HG03378 (cell line): ENCODE measurements around the gene NPL.

ENCODE experiments used
- ATAC-seq: cut with Tn5 transposase; IDR thresholded peaks from one replicate; pipeline ENCODE4 v1.9.1; 2021; ENCODE audit warnings: mild to moderate bottlenecking, moderate library complexity; ENCODE audit not compliant: unreplicated experiment

Gene NPL

DNA sequence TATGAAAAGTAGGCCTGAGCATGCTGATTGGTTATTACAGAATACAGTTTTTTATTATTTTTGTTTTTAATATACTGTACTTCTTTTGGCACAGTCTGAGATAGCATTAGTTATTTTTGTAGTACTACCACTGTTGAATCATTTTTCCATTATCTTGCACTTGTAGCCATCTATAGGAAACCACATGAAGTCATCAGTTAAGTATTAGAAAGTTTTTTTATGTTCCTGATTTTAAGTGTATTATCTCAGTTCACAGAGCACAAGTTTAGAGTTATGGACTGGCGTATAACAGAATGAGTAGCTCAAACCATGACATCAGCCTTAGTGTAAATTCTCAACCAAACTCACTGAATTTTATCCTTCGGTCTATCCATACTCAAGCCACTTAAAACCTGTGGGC is 72.4 kb downstream of the NPL start:
- no peak for ATAC-seq

DNA sequence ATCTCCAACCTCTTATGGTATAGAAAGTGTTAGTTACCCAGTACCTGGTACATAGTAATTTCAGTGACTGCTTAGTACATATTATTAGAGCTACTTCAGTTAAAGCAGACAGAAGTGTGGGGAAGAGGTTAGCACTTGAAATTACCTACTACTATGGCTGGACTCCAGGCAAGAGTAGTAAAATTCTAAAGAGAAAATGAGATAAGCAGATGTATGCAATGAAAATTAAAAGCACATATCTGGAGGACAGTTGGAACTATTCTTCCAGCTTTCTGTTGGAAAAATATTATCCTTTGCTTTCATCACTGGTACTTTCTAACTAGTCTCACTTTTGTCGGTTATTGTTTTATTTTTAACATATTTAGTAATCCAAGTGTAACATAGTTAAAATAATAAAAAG is 73.3 kb downstream of the NPL start:
- no peak for ATAC-seq

DNA sequence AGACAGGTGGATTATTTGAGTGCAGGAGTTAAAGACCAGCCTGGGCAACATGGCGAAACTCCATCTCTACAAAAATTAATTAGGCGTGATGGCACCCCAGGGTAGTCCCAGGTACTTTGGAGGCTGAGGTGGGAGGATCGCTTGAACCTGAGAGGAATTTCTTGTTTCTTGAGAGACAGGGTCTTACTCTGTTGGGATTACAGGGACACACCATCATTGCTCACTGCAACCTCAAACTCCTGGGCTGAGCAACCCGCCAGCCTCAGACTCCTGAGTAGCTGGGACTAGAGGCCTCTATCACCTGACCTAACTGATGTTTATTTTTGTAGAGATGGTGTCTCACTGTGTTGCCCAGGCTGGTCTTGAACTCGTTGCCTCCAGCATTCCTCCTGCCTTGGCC is 74.4 kb downstream of the NPL start:
- no peak for ATAC-seq

DNA sequence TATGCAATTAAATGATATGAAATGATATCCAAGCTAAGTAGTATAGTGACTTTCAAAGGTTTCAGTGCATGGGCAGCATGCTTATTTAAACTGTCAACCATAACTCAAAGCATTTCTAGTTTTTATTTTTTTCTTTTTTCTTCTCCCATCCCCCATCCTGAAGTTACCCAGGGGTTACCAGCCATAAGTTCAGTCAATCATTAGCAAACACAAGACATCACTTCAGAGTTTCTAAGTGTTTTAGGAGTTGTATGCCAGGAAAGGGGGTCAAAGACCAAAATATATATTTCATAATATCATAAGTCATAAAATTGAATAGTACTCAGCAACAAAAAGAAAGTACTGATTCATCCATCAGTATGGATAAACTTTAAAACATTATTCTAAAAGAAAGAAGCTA is 78.3 kb downstream of the NPL start:
- no peak for ATAC-seq

DNA sequence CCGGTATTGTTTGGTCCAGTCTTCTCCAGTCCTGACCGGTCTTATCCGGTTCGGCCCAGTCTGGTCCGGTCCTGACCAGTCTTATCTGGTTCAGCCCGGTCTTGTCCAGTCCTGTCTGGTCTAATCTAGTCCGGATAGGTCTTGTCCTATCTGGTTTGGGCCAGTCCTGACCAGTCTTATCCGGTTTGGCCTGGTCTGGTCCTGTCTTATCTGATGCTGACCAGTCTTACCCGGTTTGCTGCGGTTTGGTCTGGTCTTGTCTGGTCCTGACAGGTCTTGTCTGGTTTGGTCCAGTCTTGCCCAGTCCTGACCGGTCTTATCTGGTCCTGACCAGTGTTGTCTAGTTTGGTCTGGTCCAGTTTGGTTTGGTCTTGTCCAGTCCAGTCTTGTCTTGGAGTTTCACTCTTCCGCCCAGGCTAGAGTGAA is 79.7 kb downstream of the NPL start:
- ATAC-seq = no peak

DNA sequence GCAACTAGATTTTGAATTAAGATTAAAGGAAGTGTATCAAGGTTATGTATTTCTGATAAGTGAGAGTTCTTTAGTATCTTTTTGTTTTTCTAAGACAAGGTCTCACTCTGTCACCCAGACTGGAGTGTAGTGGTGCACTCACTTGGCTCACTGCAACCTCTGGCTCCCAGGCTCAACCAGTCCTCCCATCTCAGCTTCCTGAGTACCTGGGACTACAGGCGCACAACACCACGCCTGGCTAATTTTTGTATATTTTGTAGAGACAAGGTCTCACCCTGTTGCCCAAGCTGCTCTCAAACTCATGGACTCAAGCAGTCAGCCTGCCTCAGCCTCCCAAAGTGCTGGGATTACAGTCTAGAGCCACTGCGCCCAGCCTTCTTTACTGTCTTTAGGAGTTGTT is 83.3 kb downstream of the NPL start:
- ATAC-seq = no peak

DNA sequence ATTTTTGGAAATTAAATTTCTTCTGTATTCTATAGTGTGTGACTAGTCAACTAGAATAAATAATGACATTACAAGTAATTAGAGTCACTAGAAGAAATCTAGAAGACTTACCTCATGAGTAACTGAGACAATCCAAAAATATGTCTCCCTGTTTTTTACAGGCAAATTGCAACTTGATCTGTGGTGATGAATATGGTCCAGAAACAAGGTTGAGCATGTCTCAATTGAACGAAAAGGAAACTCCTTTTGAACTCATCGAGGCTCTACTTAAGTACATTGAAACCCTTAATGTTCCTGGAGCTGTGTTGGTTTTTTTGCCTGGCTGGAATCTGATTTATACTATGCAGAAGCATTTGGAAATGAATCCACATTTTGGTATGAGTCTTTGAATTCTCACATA is 86.3 kb downstream of the NPL start:
- no peak for ATAC-seq

DNA sequence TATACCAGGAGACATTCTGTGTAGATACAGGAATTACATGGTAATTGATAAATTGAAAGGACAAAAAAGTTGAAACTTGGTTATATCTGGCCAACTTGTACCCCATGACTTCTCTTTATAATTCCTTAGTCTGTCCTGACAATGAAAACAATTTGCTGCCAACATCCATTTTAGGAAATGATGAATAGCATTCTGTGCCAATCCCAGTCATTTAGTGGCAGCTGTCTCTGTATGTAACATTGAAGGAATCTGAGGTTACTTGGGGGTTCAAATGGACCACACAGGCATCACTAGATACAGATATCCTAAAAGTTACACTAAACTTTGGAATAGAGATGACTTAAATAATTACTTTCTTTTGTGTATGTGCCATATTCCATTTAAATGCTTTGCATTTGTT is 87.8 kb downstream of the NPL start:
- ATAC-seq = no peak

DNA sequence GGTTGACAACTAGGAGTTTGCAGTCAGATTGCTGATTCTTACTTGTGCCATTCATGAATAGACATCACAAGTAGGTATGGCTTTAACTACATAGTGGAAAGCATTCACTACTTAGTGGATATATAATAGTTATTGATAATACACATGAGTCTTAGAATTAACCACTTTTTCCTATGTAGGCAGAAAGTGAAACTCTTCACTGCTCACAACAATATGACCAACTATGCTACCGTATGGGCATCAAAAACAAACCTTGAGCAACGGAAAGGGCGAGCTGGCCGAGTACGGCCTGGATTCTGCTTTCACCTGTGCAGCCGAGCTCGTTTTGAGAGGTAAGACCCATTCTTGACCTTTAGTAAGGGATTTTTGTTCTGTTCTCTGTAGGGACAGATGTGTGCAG is 88.3 kb downstream of the NPL start:
- no peak for ATAC-seq
